ENCODE data around the gene SCP2. TPM values are rescaled to one million over a fixed set of nuclear protein-coding genes. Genes with fewer than 3 reads are reported as not detected.
"Not testable (repeated sequence)": the region's sequence is repeated elsewhere in the genome, so short reads cannot be mapped to it uniquely, and the experiment has no call there.

The SCP2 gene
- total RNA-seq, 2 experiments from 2014 or later: 22.7 to 27.0 TPM

GRCh38 chr1:52944566-52944965, 17.5 kb downstream of the SCP2 start:
- Histone ChIP-seq H3K9me3 (ENCODE audit: control insufficient read depth in 1 of 2, insufficient read depth in 1 of 2, low read length in 2 of 2) (no peaks in the 10 kb centered on the region), H3K4me3 (ENCODE audit: low read length) (no peak overlapping the region), H3K4me1 (ENCODE audit: insufficient read depth, low read length) (no peaks in the 10 kb centered on the region), H3K36me3 (ENCODE audit: insufficient read depth, low read length) (peaks cover 2% of the 10 kb centered on the region), H3K27ac (ENCODE audit: low read depth in 1 of 2, low read length in 2 of 2) (no peak overlapping the region), H3K27me3 (ENCODE audit: control insufficient read depth in 1 of 2, insufficient read depth in 2 of 2, low read length in 2 of 2) (no peaks in the 10 kb centered on the region)
- H3K27ac Mint-ChIP-seq: no peak overlapping the region
- no peaks in the 10 kb centered on the region for H3K9me3 Mint-ChIP-seq
- H3K36me3 Mint-ChIP-seq (ENCODE audit: low read depth): peaks cover 31% of the 10 kb centered on the region
- H3K4me3 Mint-ChIP-seq: no peak overlapping the region
- no peak for TF ChIP-seq CTCF (IDR thresholded peaks at IDR 0.05)
- H3K27me3 Mint-ChIP-seq: no peaks in the 10 kb centered on the region
- ChIA-PET POLR2A (no interaction called here), CTCF (interaction anchor here (1.0 kb wide), 1 partner anchor 17 kb away, joined by 3 read pairs; no protein-coding TSS in a partner anchor)
- ATAC-seq (ENCODE audit: poor library complexity) (no peak), DNase-seq (no peak)
- no peaks in the 10 kb centered on the region for H3K4me1 Mint-ChIP-seq (ENCODE audit: low read depth)
- intact Hi-C loops (cut with DNase I, micrococcal nuclease): no loop called here

- Mint-ChIP-seq H3K9me3 (no peaks in the 10 kb centered on the region), H3K4me3 (no peak overlapping the region), H3K4me1 (ENCODE audit: low read depth) (no peaks in the 10 kb centered on the region), H3K36me3 (ENCODE audit: low read depth) (peaks cover 48% of the 10 kb centered on the region), H3K27me3 (no peaks in the 10 kb centered on the region), H3K27ac (no peak overlapping the region)
- CTCF ChIA-PET: no interaction called here
- POLR2A ChIA-PET: interaction anchor here (1.0 kb wide), 1 partner anchor 20 kb away, joined by 3 read pairs; no protein-coding TSS in a partner anchor
- Histone ChIP-seq H3K4me1 (ENCODE audit: insufficient read depth, low read length) (no peaks in the 10 kb centered on the region), H3K4me3 (ENCODE audit: low read length) (no peak overlapping the region), H3K36me3 (ENCODE audit: insufficient read depth, low read length) (peaks cover 13% of the 10 kb centered on the region), H3K27ac (ENCODE audit: low read depth in 1 of 2, low read length in 2 of 2) (no peak overlapping the region), H3K9me3 (ENCODE audit: control insufficient read depth in 1 of 2, insufficient read depth in 1 of 2, low read length in 2 of 2) (no peaks in the 10 kb centered on the region), H3K27me3 (ENCODE audit: control insufficient read depth in 1 of 2, insufficient read depth in 2 of 2, low read length in 2 of 2) (no peaks in the 10 kb centered on the region)
- no peak for ATAC-seq (ENCODE audit: poor library complexity)
- TF ChIP-seq CTCF (IDR thresholded peaks at IDR 0.05): no peak
- intact Hi-C loops (cut with DNase I, micrococcal nuclease): no loop called here
- no peak for DNase-seq
Measured at GRCh38 chr1:52947490-52947889, 20.4 kb downstream of the SCP2 start.

GRCh38 chr1:52949602-52950001, 22.5 kb downstream of the SCP2 start:
- POLR2A ChIA-PET; intact Hi-C loops (cut with DNase I, micrococcal nuclease); ATAC-seq (ENCODE audit: poor library complexity); H3K4me1 ChIP-seq (ENCODE audit: insufficient read depth, low read length); DNase-seq; CTCF ChIA-PET; H3K9me3 Mint-ChIP-seq; H3K27ac Mint-ChIP-seq; H3K4me1 Mint-ChIP-seq (ENCODE audit: low read depth); H3K27me3 ChIP-seq (ENCODE audit: control insufficient read depth in 1 of 2, insufficient read depth in 2 of 2, low read length in 2 of 2); H3K27me3 Mint-ChIP-seq; H3K4me3 ChIP-seq (ENCODE audit: low read length); H3K4me3 Mint-ChIP-seq; H3K9me3 ChIP-seq (ENCODE audit: control insufficient read depth in 1 of 2, insufficient read depth in 1 of 2, low read length in 2 of 2); H3K27ac ChIP-seq (ENCODE audit: low read depth in 1 of 2, low read length in 2 of 2): not testable (repeated sequence)
- H3K36me3 ChIP-seq (ENCODE audit: insufficient read depth, low read length): peaks cover 13% of the 10 kb centered on the region
- peaks cover 55% of the 10 kb centered on the region for H3K36me3 Mint-ChIP-seq (ENCODE audit: low read depth)

GRCh38 chr1:52952112-52952511, 25.0 kb downstream of the SCP2 start:
- Mint-ChIP-seq H3K36me3 (ENCODE audit: low read depth) (peaks cover 68% of the 10 kb centered on the region), H3K9me3 (no peaks in the 10 kb centered on the region), H3K4me3 (no peak overlapping the region), H3K4me1 (ENCODE audit: low read depth) (no peaks in the 10 kb centered on the region), H3K27ac (no peak overlapping the region), H3K27me3 (no peaks in the 10 kb centered on the region)
- intact Hi-C loops (cut with DNase I, micrococcal nuclease): no loop called here
- Histone ChIP-seq H3K4me3 (ENCODE audit: low read length) (no peak overlapping the region), H3K4me1 (ENCODE audit: insufficient read depth, low read length) (no peaks in the 10 kb centered on the region), H3K27me3 (ENCODE audit: control insufficient read depth in 1 of 2, insufficient read depth in 2 of 2, low read length in 2 of 2) (no peaks in the 10 kb centered on the region), H3K27ac (ENCODE audit: low read depth in 1 of 2, low read length in 2 of 2) (no peak overlapping the region), H3K36me3 (ENCODE audit: insufficient read depth, low read length) (peaks cover 13% of the 10 kb centered on the region), H3K9me3 (ENCODE audit: control insufficient read depth in 1 of 2, insufficient read depth in 1 of 2, low read length in 2 of 2) (no peaks in the 10 kb centered on the region)
- no peak for TF ChIP-seq CTCF (IDR thresholded peaks at IDR 0.05)
- CTCF ChIA-PET: no interaction called here
- POLR2A ChIA-PET: no interaction called here
- ATAC-seq (ENCODE audit: poor library complexity) (no peak), DNase-seq (no peak)

Measured in CD4-positive, alpha-beta T cell (primary cell).